Hippocampal formation (tissue), 2 donors: ENCODE measurements around the gene ARHGEF16.
A peak's percentile ranks its signal among the peaks of the same experiment; 100 is the strongest.

Experiments used
- DNase-seq, 2 donors: peaks; one replicate each; lab custom pipeline; 2025; lab: John Stamatoyannopoulos, UW

ARHGEF16 gene

GRCh38 chr1:3422638-3423037, 31.8 kb upstream of the ARHGEF16 start:
- DNase-seq, result no peak

GRCh38 chr1:3423245-3423829, 31.1 kb upstream of the ARHGEF16 start:
- peak in 1 of 2 donors; percentile 56 for DNase-seq

- DNase-seq, result no peak
Observed at GRCh38 chr1:3423896-3424611, 30.4 kb upstream of the ARHGEF16 start.

- DNase-seq, result no peak
Observed at GRCh38 chr1:3425486-3426215, 28.8 kb upstream of the ARHGEF16 start.

- no peak for DNase-seq
Observed at GRCh38 chr1:3426956-3427535, 27.4 kb upstream of the ARHGEF16 start.

GRCh38 chr1:3427711-3428704, 26.5 kb upstream of the ARHGEF16 start:
- DNase-seq, result no peak

GRCh38 chr1:3428899-3429298, 25.6 kb upstream of the ARHGEF16 start:
- no peak for DNase-seq

GRCh38 chr1:3429320-3429719, 25.1 kb upstream of the ARHGEF16 start:
- DNase-seq, result no peak

GRCh38 chr1:3429766-3430165, 24.7 kb upstream of the ARHGEF16 start:
- DNase-seq, result no peak

GRCh38 chr1:3430406-3430805, 24.1 kb upstream of the ARHGEF16 start:
- DNase-seq, result no peak

- no peak for DNase-seq
Observed at GRCh38 chr1:3430820-3431219, 23.6 kb upstream of the ARHGEF16 start.

GRCh38 chr1:3431266-3431665, 23.2 kb upstream of the ARHGEF16 start:
- no peak for DNase-seq

- DNase-seq, result no peak
Observed at GRCh38 chr1:3431686-3432085, 22.8 kb upstream of the ARHGEF16 start.

- DNase-seq, result no peak
Observed at GRCh38 chr1:3432306-3432705, 22.2 kb upstream of the ARHGEF16 start.

- no peak for DNase-seq
Observed at GRCh38 chr1:3433076-3433475, 21.4 kb upstream of the ARHGEF16 start.

- DNase-seq, result no peak
Observed at GRCh38 chr1:3433596-3434320, 20.7 kb upstream of the ARHGEF16 start.

GRCh38 chr1:3434406-3435110, 19.9 kb upstream of the ARHGEF16 start:
- no peak for DNase-seq

GRCh38 chr1:3435666-3436065, 18.8 kb upstream of the ARHGEF16 start:
- DNase-seq, result no peak

GRCh38 chr1:3436451-3436850, 18.0 kb upstream of the ARHGEF16 start:
- DNase-seq, result no peak

- DNase-seq, result no peak
Observed at GRCh38 chr1:3436901-3437300, 17.6 kb upstream of the ARHGEF16 start.
